Stimulated activated CD4-positive, alpha-beta T cell treated with anti-CD3 and anti-CD28 coated beads, Interleukin-4, amount 100 ng/mL, for 4 hours (primary cell): ENCODE measurements around the gene SOX13.
"Not testable (repeated sequence)": the region's sequence is repeated elsewhere in the genome, so short reads cannot be mapped to it uniquely, and the experiment has no call there.

Source experiments
- DNase-seq, 2 experiments: peaks; one replicate each; pipeline ENCODE4 v3.0.0-alpha.2; 2020

Gene SOX13

GRCh38 chr1:204072931-204073836, at the start of gene SOX13:
TSS of gene SOX13 (plus strand) at chr1:204073115. CDS start at chr1:204112916, 39,801 bp downstream.
- DNase-seq, result no peak

- DNase-seq, result no peak
Measured at GRCh38 chr1:204025917-204026707, 46.8 kb upstream of the SOX13 start.

- DNase-seq, result no peak
Measured at GRCh38 chr1:204027446-204027845, 45.5 kb upstream of the SOX13 start.

GRCh38 chr1:204029016-204029415, 43.9 kb upstream of the SOX13 start:
- DNase-seq, result no peak

GRCh38 chr1:204031098-204031710, 41.7 kb upstream of the SOX13 start:
- no peak for DNase-seq

- no peak for DNase-seq
Measured at GRCh38 chr1:204032642-204033235, 40.2 kb upstream of the SOX13 start.

- no peak for DNase-seq
Measured at GRCh38 chr1:204033306-204033705, 39.6 kb upstream of the SOX13 start.

GRCh38 chr1:204036882-204037655, 35.8 kb upstream of the SOX13 start:
- DNase-seq, result no peak

- no peak for DNase-seq
Measured at GRCh38 chr1:204041232-204041767, 31.6 kb upstream of the SOX13 start.

GRCh38 chr1:204041803-204042505, 31.0 kb upstream of the SOX13 start:
- DNase-seq, result no peak

- DNase-seq, result no peak
Measured at GRCh38 chr1:204042516-204042915, 30.4 kb upstream of the SOX13 start.

GRCh38 chr1:204043680-204044079, 29.2 kb upstream of the SOX13 start:
- no peak for DNase-seq

- no peak for DNase-seq
Measured at GRCh38 chr1:204044448-204044847, 28.5 kb upstream of the SOX13 start.

GRCh38 chr1:204045430-204045829, 27.5 kb upstream of the SOX13 start:
- DNase-seq, result no peak

GRCh38 chr1:204046346-204046745, 26.6 kb upstream of the SOX13 start:
- DNase-seq, result no peak

GRCh38 chr1:204048796-204049195, 24.1 kb upstream of the SOX13 start:
- DNase-seq, result not testable (repeated sequence)

GRCh38 chr1:204051258-204051657, 21.7 kb upstream of the SOX13 start:
- DNase-seq, result no peak

GRCh38 chr1:204051718-204052117, 21.2 kb upstream of the SOX13 start:
- no peak for DNase-seq

- DNase-seq, result no peak
Measured at GRCh38 chr1:204053893-204054292, 19.0 kb upstream of the SOX13 start.

- DNase-seq, result no peak
Measured at GRCh38 chr1:204059970-204060369, 12.9 kb upstream of the SOX13 start.

GRCh38 chr1:204062106-204062505, 10.8 kb upstream of the SOX13 start:
- no peak for DNase-seq
